B cell (primary cell): Measurements from ENCODE around the gene NKTR. TPM values are rescaled to one million over a fixed set of nuclear protein-coding genes. Genes with fewer than 3 reads are reported as not detected.

Experiments used
- ATAC-seq: fragments of 200-7000 bp; cut with Tn5 transposase; one replicate; pipeline ENCODE4 v1.10.0; 2021; ENCODE audit warnings: low read depth, mild to moderate bottlenecking, moderate number of reproducible peaks, moderate library complexity
- CTCF ChIA-PET: fragments of 350-600 bp; sonication (Branson Sonifier 250); formaldehyde crosslinking; loops from one replicate; lab custom pipeline; 2021; ENCODE audit warnings: antibody characterized with exemption, inconsistent platforms; lab: Charles Lee
- POLR2A ChIA-PET: fragments of 350-600 bp; sonication (Branson Sonifier 250); formaldehyde crosslinking; loops from one replicate; lab custom pipeline; 2021; ENCODE audit warnings: antibody characterized with exemption; lab: Charles Lee
- DNase-seq: peaks from one replicate; pipeline ENCODE4 v3.0.0; 2013
- H2AFZ ChIP-seq: 2 replicates; pipeline ENCODE4 v1.6.1; 2012; ENCODE audit warnings: mild to moderate bottlenecking, low read depth, low read length; ENCODE audit not compliant: insufficient read depth, poor library complexity, severe bottlenecking
- H3K27ac ChIP-seq, 2 donors: 1 replicate in 1 of 2; 2 replicates in 1 of 2; pipeline ENCODE4 v1.5.1; 2012 to 2013; ENCODE audit warnings: low read length in 2 of 2, mild to moderate bottlenecking in 2 of 2, moderate library complexity in 1 of 2
- H3K27me3 ChIP-seq, 4 experiments: fragments of 200-600 bp in 1 of 4; sonication (generic) in 1 of 4; replicated peaks in 1 of 4; 1 replicate in 2 of 4; 2 replicates in 2 of 4; pipeline versions ENCODE4 v1.6.1 to v1.7.0; 2013 to 2016; ENCODE audit warnings: low read length in 3 of 4, mild to moderate bottlenecking in 2 of 4, mixed read lengths in 1 of 4, moderate library complexity in 1 of 4; ENCODE audit not compliant: insufficient read depth in 4 of 4, control insufficient read depth in 3 of 4; ENCODE audit errors: control extremely low read depth in 1 of 4
- H3K36me3 ChIP-seq, 2 experiments: replicated peaks in 1 of 2; 1 replicate in 1 of 2; 2 replicates in 1 of 2; pipeline versions ENCODE4 v1.6.1 to v1.7.1; 2013; ENCODE audit warnings: low read length in 1 of 2; ENCODE audit not compliant: insufficient read depth in 2 of 2, control insufficient read depth in 1 of 2; ENCODE audit errors: control extremely low read depth in 1 of 2, extremely low read depth in 1 of 2
- H3K4me1 ChIP-seq, 2 donors: fragments of 200-600 bp in 1 of 2; sonication (generic) in 1 of 2; 1 replicate in 1 of 2; 2 replicates in 1 of 2; pipeline versions ENCODE4 v1.5.1 to v1.6.1; 2013 to 2017; ENCODE audit warnings: low read length in 2 of 2; ENCODE audit not compliant: control insufficient read depth in 2 of 2, insufficient read depth in 2 of 2
- H3K4me2 ChIP-seq: replicated peaks from 2 replicates; pipeline ENCODE3; 2012; ENCODE audit warnings: mild to moderate bottlenecking, low read depth, low read length; ENCODE audit not compliant: poor library complexity, severe bottlenecking
- H3K4me3 ChIP-seq, 5 experiments: fragments of 200-600 bp in 1 of 5; sonication (generic) in 1 of 5; 1 replicate in 3 of 5; 2 replicates in 2 of 5; pipeline versions ENCODE4 v1.5.1 to v1.7.0; 2011 to 2016; ENCODE audit warnings: low read length in 4 of 5, mild to moderate bottlenecking in 4 of 5, low read depth in 2 of 5, control low read depth in 1 of 5, moderate library complexity in 1 of 5; ENCODE audit not compliant: insufficient read depth in 1 of 5; ENCODE audit errors: control extremely low read depth in 1 of 5, extremely low read depth in 1 of 5
- H3K79me2 ChIP-seq: fragments of 200-600 bp; sonication (generic); one replicate; pipeline ENCODE4 v1.6.0; 2016; ENCODE audit warnings: low read length; ENCODE audit not compliant: control insufficient read depth, insufficient read depth
- H3K9ac ChIP-seq: fragments of 200-600 bp; sonication (generic); 2 replicates; pipeline ENCODE4 v1.6.1; 2017; ENCODE audit warnings: mild to moderate bottlenecking, low read length, moderate library complexity
- H3K9me3 ChIP-seq, 3 donors: one replicate each; pipeline versions ENCODE4 v1.6.1 to v1.7.1; 2013; ENCODE audit warnings: low read length in 2 of 3; ENCODE audit not compliant: control insufficient read depth in 2 of 3, insufficient read depth in 1 of 3; ENCODE audit errors: control extremely low read depth in 1 of 3
- H4K20me1 ChIP-seq: 2 replicates; pipeline ENCODE4 v1.6.0; 2012; ENCODE audit warnings: mild to moderate bottlenecking, low read length; ENCODE audit not compliant: insufficient read depth, control insufficient read depth, poor library complexity, severe bottlenecking
- H3K27ac Mint-ChIP-seq: one replicate; pipeline ENCODE4 v1.8.0; 2021; ENCODE audit warnings: mixed read lengths
- H3K27me3 Mint-ChIP-seq: one replicate; pipeline ENCODE4 v1.8.0; 2021; ENCODE audit warnings: mixed read lengths
- H3K4me1 Mint-ChIP-seq: one replicate; pipeline ENCODE4 v1.8.0; 2021; ENCODE audit warnings: mixed read lengths
- H3K4me3 Mint-ChIP-seq: one replicate; pipeline ENCODE4 v1.8.0; 2021; ENCODE audit warnings: mixed read lengths
- H3K9me3 Mint-ChIP-seq: one replicate; pipeline ENCODE4 v1.8.0; 2022; ENCODE audit warnings: mixed read lengths; ENCODE audit not compliant: insufficient read depth
- CTCF ChIP-seq: fragments of 200-600 bp; IDR thresholded peaks from one replicate; pipeline ENCODE4 v1.8.0; 2022; ENCODE audit warnings: antibody characterized with exemption, mild to moderate bottlenecking
- EZH2 ChIP-seq: IDR thresholded peaks from 2 replicates; pipeline ENCODE4 v1.6.1; 2012; ENCODE audit warnings: borderline replicate concordance, low read depth, mild to moderate bottlenecking, moderate library complexity, low read length; ENCODE audit not compliant: insufficient read depth, poor library complexity, severe bottlenecking
- WGBS: methylation state at CpG from one replicate; pipeline ENCODE4 v1.1.5; 2013; ENCODE audit warnings: missing lambda C conversion rate; ENCODE audit not compliant: insufficient coverage; 5-methylcytosine and 5-hydroxymethylcytosine counted together
- intact Hi-C: fragments of 100-400 bp; cut with micrococcal nuclease; formaldehyde crosslinking; loops from one replicate; pipeline ENCODE4 v1.10.0; 2022
- polyA plus RNA-seq: library from polyadenylated mRNA; depleted of rRNA; stranded (reverse); fragments of >200 nt; gene quantifications from 2 replicates; pipeline ENCODE4 v1.2.3, GENCODE V29; 2012
- total RNA-seq, 2 donors: library from RNA; stranded (reverse); fragments of 120-200 nt in 1 of 2; gene quantifications; 1 replicate in 1 of 2; 2 replicates in 1 of 2; pipeline versions ENCODE4 v1.2.3 to v1.2.4, GENCODE V29; 2013 to 2022

NKTR gene
- total and polyA plus RNA-seq, 2 donors (not counting 1 experiment from before 2014, with no cell fraction given) = 58.0 to 227 TPM

GRCh38 chr3:42658091-42658770 is 57.7 kb downstream of the NKTR start:
- no peaks in the 10 kb centered on the region for H3K79me2 ChIP-seq
- DNase-seq (no peak), ATAC-seq (no peak)
- H3K4me3 Mint-ChIP-seq = no peak overlapping the region
- no peaks in the 10 kb centered on the region for H3K36me3 ChIP-seq
- H3K27me3 ChIP-seq = peaks cover 0 to 8% (median 0%) of the 10 kb centered on the region in 4 experiments
- no peak overlapping the region for H3K4me2 ChIP-seq
- no peak overlapping the region for H2AFZ ChIP-seq
- no peak overlapping the region for H3K9ac ChIP-seq
- intact Hi-C loops = no loop called here
- H3K4me1 Mint-ChIP-seq = peaks cover 6% of the 10 kb centered on the region
- WGBS = 92% methylated on average over 34 of the region's 34 CpGs
- H3K27ac ChIP-seq = no peak overlapping the region
- H3K9me3 Mint-ChIP-seq = no peaks in the 10 kb centered on the region
- no peak overlapping the region for H3K27ac Mint-ChIP-seq
- TF ChIP-seq EZH2 = no peak
- no peak for TF ChIP-seq CTCF
- POLR2A ChIA-PET = no interaction called here
- H3K4me3 ChIP-seq = no peak overlapping the region
- CTCF ChIA-PET = no interaction called here
- H4K20me1 ChIP-seq = no peaks in the 10 kb centered on the region
- peaks cover under 1% of the 10 kb centered on the region for H3K27me3 Mint-ChIP-seq
- H3K9me3 ChIP-seq = peaks cover 0 to 4% (median 0%) of the 10 kb centered on the region in 3 donors
- H3K4me1 ChIP-seq = peaks cover 13 to 20% of the 10 kb centered on the region in 2 donors

GRCh38 chr3:42658771-42659390 is 58.4 kb downstream of the NKTR start:
- Mint-ChIP-seq H3K9me3 (no peaks in the 10 kb centered on the region), H3K4me3 (no peak overlapping the region), H3K27ac (no peak overlapping the region), H3K4me1 (peaks cover 5% of the 10 kb centered on the region), H3K27me3 (no peaks in the 10 kb centered on the region)
- Histone ChIP-seq H3K36me3 (no peaks in the 10 kb centered on the region), H3K9ac (no peak overlapping the region), H4K20me1 (no peaks in the 10 kb centered on the region), H3K9me3 (no peaks in the 10 kb centered on the region), H3K27ac (no peak overlapping the region), H2AFZ (no peak overlapping the region), H3K4me1 (peaks cover 13 to 20% of the 10 kb centered on the region in 2 donors), H3K4me3 (no peak overlapping the region), H3K27me3 (peaks cover 0 to 1% (median 0%) of the 10 kb centered on the region in 4 experiments), H3K79me2 (no peaks in the 10 kb centered on the region), H3K4me2 (no peak overlapping the region)
- ATAC-seq (no peak), DNase-seq (no peak)
- TF ChIP-seq EZH2 (no peak), CTCF (no peak)
- CTCF ChIA-PET = no interaction called here
- 91% methylated on average over 21 of the region's 22 CpGs for WGBS
- POLR2A ChIA-PET = no interaction called here
- intact Hi-C loops = no loop called here
